NCI-H774 (cell line): Measurements from ENCODE around the gene CGREF1.
A peak's percentile ranks its signal among the peaks of the same experiment; 100 is the strongest.
"Not testable (repeated sequence)": the region's sequence is repeated elsewhere in the genome, so short reads cannot be mapped to it uniquely, and the experiment has no call there.

Experiments
- DNase-seq: peaks from one replicate; lab custom pipeline; 2025; lab: John Stamatoyannopoulos, UW

Gene CGREF1

GRCh38 chr2:27137322-27137935, 18.5 kb upstream of the CGREF1 start:
- no peak for DNase-seq

GRCh38 chr2:27136751-27137150, 17.8 kb upstream of the CGREF1 start:
- DNase-seq: no peak

GRCh38 chr2:27135478-27135955, 16.6 kb upstream of the CGREF1 start:
- no peak for DNase-seq

GRCh38 chr2:27134781-27135477, 16.0 kb upstream of the CGREF1 start:
- no peak for DNase-seq

- DNase-seq: peak; percentile 97
Observed at GRCh38 chr2:27133905-27134780, 15.2 kb upstream of the CGREF1 start, which contains the start of gene PREB. TSS of gene PREB (minus strand) at chr2:27134636. CDS start at chr2:27134421, 215 bp downstream.

GRCh38 chr2:27133195-27133875, 14.4 kb upstream of the CGREF1 start:
- no peak for DNase-seq

GRCh38 chr2:27131429-27131828, 12.5 kb upstream of the CGREF1 start:
- DNase-seq: no peak

- no peak for DNase-seq
Observed at GRCh38 chr2:27130396-27130795, 11.5 kb upstream of the CGREF1 start.

- no peak for DNase-seq
Observed at GRCh38 chr2:27128668-27129571, 10.0 kb upstream of the CGREF1 start.

GRCh38 chr2:27127883-27128667, 9.1 kb upstream of the CGREF1 start:
- no peak for DNase-seq

- DNase-seq: no peak
Observed at GRCh38 chr2:27126252-27126710, 7.4 kb upstream of the CGREF1 start.

GRCh38 chr2:27125104-27125503, 6.2 kb upstream of the CGREF1 start:
- no peak for DNase-seq

GRCh38 chr2:27123302-27124150, 4.6 kb upstream of the CGREF1 start, which contains the start of gene ABHD1:
TSS of gene ABHD1 (plus strand) at chr2:27123815. CDS start at chr2:27123949, 134 bp downstream.
- DNase-seq: peak; percentile 13

GRCh38 chr2:27122791-27123190, 3.9 kb upstream of the CGREF1 start:
- no peak for DNase-seq

- DNase-seq: no peak
Observed at GRCh38 chr2:27121906-27122305, 3.0 kb upstream of the CGREF1 start.

GRCh38 chr2:27119330-27119670, 372 bp upstream of the CGREF1 start:
- not testable (repeated sequence) for DNase-seq

GRCh38 chr2:27117995-27118524, 868 bp downstream of the CGREF1 start:
- DNase-seq: no peak

- DNase-seq: no peak
Observed at GRCh38 chr2:27115519-27115918, 3.4 kb downstream of the CGREF1 start.
